Suprapubic skin (tissue), 3 donors: Measurements from ENCODE around the gene EPAS1.

Experiments
- POLR2A ChIP-seq, 2 donors: fragments of 450-650 bp; IDR thresholded peaks; one replicate each; pipeline ENCODE4 v1.6.1; 2017; ENCODE audit warnings: antibody characterized with exemption in 2 of 2, mild to moderate bottlenecking in 2 of 2, moderate library complexity in 2 of 2
- TF ChIP-seq, protein P1 (sequence below), 2 donors: fragments of 200-600 bp in 1 of 2; fragments of 450-650 bp in 1 of 2; sonication (generic) in 1 of 2; IDR thresholded peaks; one replicate each; pipeline ENCODE4 v1.5.1; 2016 to 2019; ENCODE audit warnings: antibody characterized with exemption in 2 of 2, mild to moderate bottlenecking in 1 of 2, moderate library complexity in 1 of 2

DNA sequence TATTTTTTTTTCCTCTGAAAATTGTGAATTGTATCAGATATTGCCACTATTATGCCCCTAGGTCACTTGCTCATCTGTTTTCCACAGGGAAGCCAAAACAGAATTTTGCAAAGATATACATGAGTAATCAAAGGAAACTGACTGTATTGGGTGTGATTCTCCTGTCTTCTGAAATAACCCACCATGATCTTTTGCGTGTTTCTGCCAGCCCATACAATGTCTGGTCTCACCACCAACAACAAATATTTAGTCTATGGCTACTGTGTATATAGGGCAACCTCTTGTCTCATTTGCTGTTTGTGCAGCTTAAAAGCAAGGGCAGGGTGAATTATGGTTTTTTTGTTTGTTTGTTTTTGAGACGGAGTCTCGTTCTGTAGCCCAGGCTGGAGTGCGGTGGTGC is 26.5 kb downstream of the EPAS1 start:
- TF ChIP-seq, protein P1, sequence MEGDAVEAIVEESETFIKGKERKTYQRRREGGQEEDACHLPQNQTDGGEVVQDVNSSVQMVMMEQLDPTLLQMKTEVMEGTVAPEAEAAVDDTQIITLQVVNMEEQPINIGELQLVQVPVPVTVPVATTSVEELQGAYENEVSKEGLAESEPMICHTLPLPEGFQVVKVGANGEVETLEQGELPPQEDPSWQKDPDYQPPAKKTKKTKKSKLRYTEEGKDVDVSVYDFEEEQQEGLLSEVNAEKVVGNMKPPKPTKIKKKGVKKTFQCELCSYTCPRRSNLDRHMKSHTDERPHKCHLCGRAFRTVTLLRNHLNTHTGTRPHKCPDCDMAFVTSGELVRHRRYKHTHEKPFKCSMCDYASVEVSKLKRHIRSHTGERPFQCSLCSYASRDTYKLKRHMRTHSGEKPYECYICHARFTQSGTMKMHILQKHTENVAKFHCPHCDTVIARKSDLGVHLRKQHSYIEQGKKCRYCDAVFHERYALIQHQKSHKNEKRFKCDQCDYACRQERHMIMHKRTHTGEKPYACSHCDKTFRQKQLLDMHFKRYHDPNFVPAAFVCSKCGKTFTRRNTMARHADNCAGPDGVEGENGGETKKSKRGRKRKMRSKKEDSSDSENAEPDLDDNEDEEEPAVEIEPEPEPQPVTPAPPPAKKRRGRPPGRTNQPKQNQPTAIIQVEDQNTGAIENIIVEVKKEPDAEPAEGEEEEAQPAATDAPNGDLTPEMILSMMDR (IDR thresholded peaks at IDR 0.05) = no peak
- TF ChIP-seq POLR2A (IDR thresholded peaks at IDR 0.05) = no peak
